GM23338 (cell line): Measurements from ENCODE around the gene ATF7. TPM values are rescaled to one million over a fixed set of nuclear protein-coding genes. Genes with fewer than 3 reads are reported as not detected.

Experiments used
- ATAC-seq: fragments of 200-7000 bp; cut with Tn5 transposase; 3 replicates; pipeline ENCODE4 v1.9.1; 2020
- DNase-seq: peaks from one replicate; pipeline ENCODE4 v3.0.0-alpha.2; 2015; ENCODE audit warnings: low spot score
- H2AFZ ChIP-seq: fragments of 200-600 bp; sonication (generic); 2 replicates; pipeline ENCODE4 v1.8.0; 2016; ENCODE audit warnings: antibody characterized with exemption, mild to moderate bottlenecking, moderate library complexity
- H3F3A ChIP-seq: fragments of 200-600 bp; sonication (generic); replicated peaks from 2 replicates; pipeline ENCODE4 v1.8.0; 2017; ENCODE audit warnings: antibody characterized with exemption, mixed run types, low read depth
- H3K27ac ChIP-seq: fragments of 200-600 bp; sonication (generic); 2 replicates; pipeline ENCODE4 v1.6.1; 2016; ENCODE audit warnings: low read depth
- H3K27me3 ChIP-seq: fragments of 200-600 bp; sonication (generic); 2 replicates; pipeline ENCODE4 v1.8.0; 2016; ENCODE audit warnings: mild to moderate bottlenecking, mixed run types, moderate library complexity; ENCODE audit not compliant: insufficient read depth
- H3K36me3 ChIP-seq: fragments of 200-600 bp; sonication (generic); 2 replicates; pipeline ENCODE4 v1.8.0; 2016; ENCODE audit warnings: mild to moderate bottlenecking; ENCODE audit not compliant: insufficient read depth
- H3K4me1 ChIP-seq: fragments of 200-600 bp; sonication (generic); 2 replicates; pipeline ENCODE4 v1.8.0; 2016; ENCODE audit warnings: mild to moderate bottlenecking, moderate library complexity; ENCODE audit not compliant: insufficient read depth
- H3K4me2 ChIP-seq: fragments of 200-600 bp; sonication (generic); 2 replicates; pipeline ENCODE4 v1.7.1; 2017; ENCODE audit warnings: mixed run types
- H3K4me3 ChIP-seq: fragments of 200-600 bp; sonication (generic); 2 replicates; pipeline ENCODE4 v1.6.1; 2016; ENCODE audit warnings: mixed run types
- H3K79me2 ChIP-seq: fragments of 200-600 bp; sonication (generic); replicated peaks from 2 replicates; pipeline ENCODE4 v1.8.0; 2017; ENCODE audit warnings: mild to moderate bottlenecking; ENCODE audit not compliant: insufficient read depth
- H3K9me2 ChIP-seq: fragments of 200-600 bp; sonication (generic); 2 replicates; pipeline ENCODE4 v1.8.0; 2017; ENCODE audit not compliant: insufficient read depth
- H4K20me1 ChIP-seq: fragments of 200-600 bp; sonication (generic); replicated peaks from 2 replicates; pipeline ENCODE4 v1.8.0; 2017; ENCODE audit warnings: mild to moderate bottlenecking; ENCODE audit not compliant: insufficient read depth
- H3K27ac Mint-ChIP-seq: 2 replicates; pipeline ENCODE4 v1.8.0; 2020; ENCODE audit warnings: inconsistent platforms, mild to moderate bottlenecking, moderate library complexity, mixed read lengths
- H3K27me3 Mint-ChIP-seq: 3 replicates; pipeline ENCODE4 v1.8.0; 2022; ENCODE audit warnings: low read depth, mild to moderate bottlenecking, moderate library complexity, mixed read lengths, inconsistent platforms; ENCODE audit not compliant: insufficient read depth, poor library complexity
- H3K36me3 Mint-ChIP-seq: 3 replicates; pipeline ENCODE4 v1.8.0; 2021; ENCODE audit warnings: low read depth, mild to moderate bottlenecking, inconsistent platforms, moderate library complexity, mixed read lengths
- H3K4me1 Mint-ChIP-seq: 3 replicates; pipeline ENCODE4 v1.8.0; 2020; ENCODE audit warnings: mild to moderate bottlenecking, inconsistent platforms, mixed read lengths
- H3K4me3 Mint-ChIP-seq: 3 replicates; pipeline ENCODE4 v1.8.0; 2021; ENCODE audit warnings: moderate library complexity, mild to moderate bottlenecking, inconsistent platforms, mixed read lengths
- H3K9me3 Mint-ChIP-seq: 3 replicates; pipeline ENCODE4 v1.8.0; 2020; ENCODE audit warnings: moderate library complexity, mild to moderate bottlenecking, inconsistent platforms, mixed read lengths
- CREB1 ChIP-seq: fragments of 250-450 bp; sonication (Bioruptor Pico); IDR thresholded peaks from 2 replicates; pipeline ENCODE4 v1.5.0; 2020; ENCODE audit warnings: low read depth, mild to moderate bottlenecking, moderate library complexity
- EZH2 ChIP-seq: fragments of 200-600 bp; sonication (generic); IDR thresholded peaks from one replicate; pipeline ENCODE4 v1.8.0; 2017; ENCODE audit warnings: antibody characterized with exemption, mild to moderate bottlenecking, low read depth; ENCODE audit not compliant: unreplicated experiment
- EZH2phosphoT487 ChIP-seq: fragments of 200-600 bp; sonication (generic); IDR thresholded peaks from one replicate; pipeline ENCODE4 v1.8.1; 2018; ENCODE audit warnings: antibody characterized with exemption; ENCODE audit not compliant: unreplicated experiment
- JUNB ChIP-seq: IDR thresholded peaks from one replicate; pipeline ENCODE4 v1.6.1; 2016; ENCODE audit warnings: antibody characterized with exemption; ENCODE audit not compliant: unreplicated experiment
- NANOG ChIP-seq: IDR thresholded peaks from 2 replicates; pipeline ENCODE4 v1.6.1; 2016; ENCODE audit warnings: antibody characterized with exemption, borderline replicate concordance
- POLR2AphosphoS5 ChIP-seq: IDR thresholded peaks from 2 replicates; pipeline ENCODE4 v1.6.1; 2016; ENCODE audit warnings: antibody characterized with exemption, low read depth
- STAT1 ChIP-seq: IDR thresholded peaks from one replicate; pipeline ENCODE4 v1.6.1; 2016; ENCODE audit warnings: antibody characterized with exemption; ENCODE audit not compliant: unreplicated experiment
- ZNF114 ChIP-seq: fragments of 250-450 bp; sonication (Bioruptor Pico); IDR thresholded peaks from 2 replicates; pipeline ENCODE4 v1.5.0; 2020; ENCODE audit warnings: mild to moderate bottlenecking, moderate library complexity
- ZNF331 ChIP-seq: fragments of 250-450 bp; sonication (Bioruptor Pico); IDR thresholded peaks from 2 replicates; pipeline ENCODE4 v1.5.0; 2020; ENCODE audit warnings: low read depth, mild to moderate bottlenecking, moderate library complexity
- polyA plus RNA-seq: library from polyadenylated mRNA; unstranded; fragments of >200 nt; fragmentation: Nextera tagmentation; extraction: Ambion mirVana; gene quantifications from 2 replicates; pipeline ENCODE4 v1.2.1, GENCODE V29; 2016
- total RNA-seq: library from RNA; depleted of rRNA; stranded (reverse); fragments of >200 nt; shearing (Covaris generic); gene quantifications from 2 replicates; pipeline ENCODE4 v1.2.3, GENCODE V29; 2014
- TF ChIP-seq, protein P1 (sequence below): IDR thresholded peaks from one replicate; pipeline ENCODE4 v1.6.1; 2018; ENCODE audit warnings: antibody characterized with exemption; ENCODE audit not compliant: unreplicated experiment
- TF ChIP-seq, protein P2 (sequence below): fragments of 250-450 bp; sonication (Bioruptor Pico); IDR thresholded peaks from 2 replicates; pipeline ENCODE4 v1.5.0; 2020; ENCODE audit warnings: mild to moderate bottlenecking, moderate library complexity
- TF ChIP-seq, protein P3 (sequence below): IDR thresholded peaks from 2 replicates; pipeline ENCODE4 v1.6.1; 2016; ENCODE audit warnings: antibody characterized with exemption
- TF ChIP-seq, protein P4 (sequence below), 2 experiments: fragments of 200-600 bp in 1 of 2; sonication (generic) in 1 of 2; conservative IDR thresholded peaks; 2 replicates each; pipeline versions ENCODE4 v1.5.1 to v1.6.1; 2016 to 2017; ENCODE audit warnings: antibody characterized with exemption in 2 of 2, low read depth in 2 of 2, mild to moderate bottlenecking in 2 of 2, moderate library complexity in 1 of 2

ATF7 gene
- total and polyA plus RNA-seq, 2 experiments from 2014 or later: 13.9 to 16.3 TPM

DNA sequence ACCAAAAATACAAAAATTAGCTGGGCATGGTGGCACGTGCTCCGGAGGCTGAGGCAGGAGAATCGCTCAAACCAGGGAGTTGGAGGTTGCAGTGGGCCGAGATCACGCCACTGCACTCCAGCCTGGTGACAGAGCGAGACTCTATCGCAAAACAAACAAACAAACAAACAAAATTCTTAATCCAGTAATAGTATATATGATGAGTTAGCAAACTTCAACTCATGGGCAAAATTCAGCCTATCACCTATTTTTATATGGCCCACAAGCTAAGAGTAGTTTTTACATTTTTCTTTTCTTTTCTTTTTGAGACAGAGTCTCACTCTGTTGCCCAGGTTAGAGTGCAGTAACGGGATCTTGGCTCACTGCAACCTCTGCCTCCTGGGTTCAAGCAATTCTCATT lies 14.9 kb downstream of the ATF7 start:
- no peak for DNase-seq
- Histone ChIP-seq H3K4me3 (no peak overlapping the region), H3K9me2 (no peaks in the 10 kb centered on the region), H3K4me1 (no peaks in the 10 kb centered on the region), H3K79me2 (peaks cover 9% of the 10 kb centered on the region; the same call in 1 of the 2 replicates), H3K27me3 (no peaks in the 10 kb centered on the region), H3K36me3 (no peaks in the 10 kb centered on the region), H3F3A (no peaks in the 10 kb centered on the region), H3K27ac (no peak overlapping the region), H4K20me1 (0 out of 2 replicates have a peak, but pooled peaks cover 3% of the 10 kb centered on the region), H3K4me2 (no peak overlapping the region), H2AFZ (no peak overlapping the region)
- TF ChIP-seq, protein P1, sequence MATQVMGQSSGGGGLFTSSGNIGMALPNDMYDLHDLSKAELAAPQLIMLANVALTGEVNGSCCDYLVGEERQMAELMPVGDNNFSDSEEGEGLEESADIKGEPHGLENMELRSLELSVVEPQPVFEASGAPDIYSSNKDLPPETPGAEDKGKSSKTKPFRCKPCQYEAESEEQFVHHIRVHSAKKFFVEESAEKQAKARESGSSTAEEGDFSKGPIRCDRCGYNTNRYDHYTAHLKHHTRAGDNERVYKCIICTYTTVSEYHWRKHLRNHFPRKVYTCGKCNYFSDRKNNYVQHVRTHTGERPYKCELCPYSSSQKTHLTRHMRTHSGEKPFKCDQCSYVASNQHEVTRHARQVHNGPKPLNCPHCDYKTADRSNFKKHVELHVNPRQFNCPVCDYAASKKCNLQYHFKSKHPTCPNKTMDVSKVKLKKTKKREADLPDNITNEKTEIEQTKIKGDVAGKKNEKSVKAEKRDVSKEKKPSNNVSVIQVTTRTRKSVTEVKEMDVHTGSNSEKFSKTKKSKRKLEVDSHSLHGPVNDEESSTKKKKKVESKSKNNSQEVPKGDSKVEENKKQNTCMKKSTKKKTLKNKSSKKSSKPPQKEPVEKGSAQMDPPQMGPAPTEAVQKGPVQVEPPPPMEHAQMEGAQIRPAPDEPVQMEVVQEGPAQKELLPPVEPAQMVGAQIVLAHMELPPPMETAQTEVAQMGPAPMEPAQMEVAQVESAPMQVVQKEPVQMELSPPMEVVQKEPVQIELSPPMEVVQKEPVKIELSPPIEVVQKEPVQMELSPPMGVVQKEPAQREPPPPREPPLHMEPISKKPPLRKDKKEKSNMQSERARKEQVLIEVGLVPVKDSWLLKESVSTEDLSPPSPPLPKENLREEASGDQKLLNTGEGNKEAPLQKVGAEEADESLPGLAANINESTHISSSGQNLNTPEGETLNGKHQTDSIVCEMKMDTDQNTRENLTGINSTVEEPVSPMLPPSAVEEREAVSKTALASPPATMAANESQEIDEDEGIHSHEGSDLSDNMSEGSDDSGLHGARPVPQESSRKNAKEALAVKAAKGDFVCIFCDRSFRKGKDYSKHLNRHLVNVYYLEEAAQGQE: no peak
- TF ChIP-seq, protein P2, sequence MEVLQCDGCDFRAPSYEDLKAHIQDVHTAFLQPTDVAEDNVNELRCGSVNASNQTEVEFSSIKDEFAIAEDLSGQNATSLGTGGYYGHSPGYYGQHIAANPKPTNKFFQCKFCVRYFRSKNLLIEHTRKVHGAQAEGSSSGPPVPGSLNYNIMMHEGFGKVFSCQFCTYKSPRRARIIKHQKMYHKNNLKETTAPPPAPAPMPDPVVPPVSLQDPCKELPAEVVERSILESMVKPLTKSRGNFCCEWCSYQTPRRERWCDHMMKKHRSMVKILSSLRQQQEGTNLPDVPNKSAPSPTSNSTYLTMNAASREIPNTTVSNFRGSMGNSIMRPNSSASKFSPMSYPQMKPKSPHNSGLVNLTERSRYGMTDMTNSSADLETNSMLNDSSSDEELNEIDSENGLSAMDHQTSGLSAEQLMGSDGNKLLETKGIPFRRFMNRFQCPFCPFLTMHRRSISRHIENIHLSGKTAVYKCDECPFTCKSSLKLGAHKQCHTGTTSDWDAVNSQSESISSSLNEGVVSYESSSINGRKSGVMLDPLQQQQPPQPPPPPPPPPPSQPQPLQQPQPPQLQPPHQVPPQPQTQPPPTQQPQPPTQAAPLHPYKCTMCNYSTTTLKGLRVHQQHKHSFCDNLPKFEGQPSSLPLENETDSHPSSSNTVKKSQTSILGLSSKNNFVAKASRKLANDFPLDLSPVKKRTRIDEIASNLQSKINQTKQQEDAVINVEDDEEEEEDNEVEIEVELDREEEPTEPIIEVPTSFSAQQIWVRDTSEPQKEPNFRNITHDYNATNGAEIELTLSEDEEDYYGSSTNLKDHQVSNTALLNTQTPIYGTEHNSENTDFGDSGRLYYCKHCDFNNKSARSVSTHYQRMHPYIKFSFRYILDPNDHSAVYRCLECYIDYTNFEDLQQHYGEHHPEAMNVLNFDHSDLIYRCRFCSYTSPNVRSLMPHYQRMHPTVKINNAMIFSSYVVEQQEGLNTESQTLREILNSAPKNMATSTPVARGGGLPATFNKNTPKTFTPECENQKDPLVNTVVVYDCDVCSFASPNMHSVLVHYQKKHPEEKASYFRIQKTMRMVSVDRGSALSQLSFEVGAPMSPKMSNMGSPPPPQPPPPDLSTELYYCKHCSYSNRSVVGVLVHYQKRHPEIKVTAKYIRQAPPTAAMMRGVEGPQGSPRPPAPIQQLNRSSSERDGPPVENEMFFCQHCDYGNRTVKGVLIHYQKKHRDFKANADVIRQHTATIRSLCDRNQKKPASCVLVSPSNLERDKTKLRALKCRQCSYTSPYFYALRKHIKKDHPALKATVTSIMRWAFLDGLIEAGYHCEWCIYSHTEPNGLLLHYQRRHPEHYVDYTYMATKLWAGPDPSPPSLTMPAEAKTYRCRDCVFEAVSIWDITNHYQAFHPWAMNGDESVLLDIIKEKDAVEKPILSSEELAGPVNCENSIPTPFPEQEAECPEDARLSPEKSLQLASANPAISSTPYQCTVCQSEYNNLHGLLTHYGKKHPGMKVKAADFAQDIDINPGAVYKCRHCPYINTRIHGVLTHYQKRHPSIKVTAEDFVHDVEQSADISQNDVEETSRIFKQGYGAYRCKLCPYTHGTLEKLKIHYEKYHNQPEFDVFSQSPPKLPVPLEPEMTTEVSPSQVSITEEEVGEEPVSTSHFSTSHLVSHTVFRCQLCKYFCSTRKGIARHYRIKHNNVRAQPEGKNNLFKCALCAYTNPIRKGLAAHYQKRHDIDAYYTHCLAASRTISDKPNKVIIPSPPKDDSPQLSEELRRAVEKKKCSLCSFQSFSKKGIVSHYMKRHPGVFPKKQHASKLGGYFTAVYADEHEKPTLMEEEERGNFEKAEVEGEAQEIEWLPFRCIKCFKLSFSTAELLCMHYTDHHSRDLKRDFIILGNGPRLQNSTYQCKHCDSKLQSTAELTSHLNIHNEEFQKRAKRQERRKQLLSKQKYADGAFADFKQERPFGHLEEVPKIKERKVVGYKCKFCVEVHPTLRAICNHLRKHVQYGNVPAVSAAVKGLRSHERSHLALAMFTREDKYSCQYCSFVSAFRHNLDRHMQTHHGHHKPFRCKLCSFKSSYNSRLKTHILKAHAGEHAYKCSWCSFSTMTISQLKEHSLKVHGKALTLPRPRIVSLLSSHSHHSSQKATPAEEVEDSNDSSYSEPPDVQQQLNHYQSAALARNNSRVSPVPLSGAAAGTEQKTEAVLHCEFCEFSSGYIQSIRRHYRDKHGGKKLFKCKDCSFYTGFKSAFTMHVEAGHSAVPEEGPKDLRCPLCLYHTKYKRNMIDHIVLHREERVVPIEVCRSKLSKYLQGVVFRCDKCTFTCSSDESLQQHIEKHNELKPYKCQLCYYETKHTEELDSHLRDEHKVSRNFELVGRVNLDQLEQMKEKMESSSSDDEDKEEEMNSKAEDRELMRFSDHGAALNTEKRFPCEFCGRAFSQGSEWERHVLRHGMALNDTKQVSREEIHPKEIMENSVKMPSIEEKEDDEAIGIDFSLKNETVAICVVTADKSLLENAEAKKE (CRISPR knock-in tag): no peak
- no peak for TF ChIP-seq EZH2phosphoT487
- TF ChIP-seq EZH2: no peak
- TF ChIP-seq JUNB: no peak
- no peak for TF ChIP-seq POLR2AphosphoS5
- TF ChIP-seq, protein P3, sequence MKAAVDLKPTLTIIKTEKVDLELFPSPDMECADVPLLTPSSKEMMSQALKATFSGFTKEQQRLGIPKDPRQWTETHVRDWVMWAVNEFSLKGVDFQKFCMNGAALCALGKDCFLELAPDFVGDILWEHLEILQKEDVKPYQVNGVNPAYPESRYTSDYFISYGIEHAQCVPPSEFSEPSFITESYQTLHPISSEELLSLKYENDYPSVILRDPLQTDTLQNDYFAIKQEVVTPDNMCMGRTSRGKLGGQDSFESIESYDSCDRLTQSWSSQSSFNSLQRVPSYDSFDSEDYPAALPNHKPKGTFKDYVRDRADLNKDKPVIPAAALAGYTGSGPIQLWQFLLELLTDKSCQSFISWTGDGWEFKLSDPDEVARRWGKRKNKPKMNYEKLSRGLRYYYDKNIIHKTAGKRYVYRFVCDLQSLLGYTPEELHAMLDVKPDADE: no peak
- TF ChIP-seq STAT1: no peak
- no peak for TF ChIP-seq ZNF331 (CRISPR knock-in tag)
- TF ChIP-seq, protein P4, sequence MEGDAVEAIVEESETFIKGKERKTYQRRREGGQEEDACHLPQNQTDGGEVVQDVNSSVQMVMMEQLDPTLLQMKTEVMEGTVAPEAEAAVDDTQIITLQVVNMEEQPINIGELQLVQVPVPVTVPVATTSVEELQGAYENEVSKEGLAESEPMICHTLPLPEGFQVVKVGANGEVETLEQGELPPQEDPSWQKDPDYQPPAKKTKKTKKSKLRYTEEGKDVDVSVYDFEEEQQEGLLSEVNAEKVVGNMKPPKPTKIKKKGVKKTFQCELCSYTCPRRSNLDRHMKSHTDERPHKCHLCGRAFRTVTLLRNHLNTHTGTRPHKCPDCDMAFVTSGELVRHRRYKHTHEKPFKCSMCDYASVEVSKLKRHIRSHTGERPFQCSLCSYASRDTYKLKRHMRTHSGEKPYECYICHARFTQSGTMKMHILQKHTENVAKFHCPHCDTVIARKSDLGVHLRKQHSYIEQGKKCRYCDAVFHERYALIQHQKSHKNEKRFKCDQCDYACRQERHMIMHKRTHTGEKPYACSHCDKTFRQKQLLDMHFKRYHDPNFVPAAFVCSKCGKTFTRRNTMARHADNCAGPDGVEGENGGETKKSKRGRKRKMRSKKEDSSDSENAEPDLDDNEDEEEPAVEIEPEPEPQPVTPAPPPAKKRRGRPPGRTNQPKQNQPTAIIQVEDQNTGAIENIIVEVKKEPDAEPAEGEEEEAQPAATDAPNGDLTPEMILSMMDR (conservative IDR thresholded peaks at IDR 0.05; ENCODE audit: low read depth in 2 of 2): no peak
- no peak for TF ChIP-seq ZNF114
- TF ChIP-seq NANOG: no peak
- TF ChIP-seq CREB1 (CRISPR knock-in tag): no peak
- Mint-ChIP-seq H3K4me1 (no peaks in the 10 kb centered on the region), H3K9me3 (no peaks in the 10 kb centered on the region), H3K4me3 (no peak overlapping the region), H3K27ac (no peak overlapping the region), H3K27me3 (peaks cover 2% of the 10 kb centered on the region), H3K36me3 (no peaks in the 10 kb centered on the region)
- no peak for ATAC-seq
